Measurements from ENCODE around the gene CACNB4. TPM values are rescaled to one million over a fixed set of nuclear protein-coding genes. Genes with fewer than 3 reads are reported as not detected.

The CACNB4 gene
- total RNA-seq, 2 experiments from 2014 or later = 0.06 to 0.76 TPM

DNA sequence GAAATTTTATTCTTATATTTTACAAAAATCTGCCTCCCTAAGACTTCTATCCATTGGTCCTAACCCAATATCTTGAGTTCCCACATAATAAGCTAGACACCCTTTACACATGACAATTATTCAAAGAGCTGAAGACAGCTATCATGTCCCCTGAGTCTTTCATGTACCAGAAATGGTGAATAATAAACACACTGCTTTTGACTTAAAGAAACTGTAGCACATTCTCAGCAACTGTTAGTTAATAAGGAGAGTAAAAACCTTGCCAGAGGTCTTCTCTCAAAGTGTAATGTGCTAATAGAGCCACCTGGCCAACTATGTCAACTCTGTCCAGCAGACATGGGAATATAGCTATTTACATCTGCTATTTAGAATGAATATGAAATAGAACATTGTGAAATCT lies 160.9 kb downstream of the CACNB4 start:
- ChIA-PET CTCF (ENCODE audit: unreplicated experiment) (no interaction called here), POLR2A (no interaction called here)
- BruUV-seq (replicated peaks) = no TSS peak
- Histone ChIP-seq H4K20me1 (ENCODE audit: insufficient read depth, low read length) (no peaks in the 10 kb centered on the region), H3K79me2 (ENCODE audit: insufficient read depth, low read depth, low read length) (no peaks in the 10 kb centered on the region), H3K4me2 (ENCODE audit: low read length) (no peak overlapping the region), H2AFZ (ENCODE audit: low read length) (no peak overlapping the region), H3K4me3 (ENCODE audit: low read depth, low read length, poor library complexity, severe bottlenecking) (no peak overlapping the region), H3K27ac (ENCODE audit: low read depth, low read length, poor library complexity, severe bottlenecking) (no peak overlapping the region), H3K9me2 (ENCODE audit: insufficient read depth, low read length) (no peaks in the 10 kb centered on the region), H3K36me3 (ENCODE audit: insufficient read depth, low read length) (no peaks in the 10 kb centered on the region), H3K4me1 (ENCODE audit: insufficient read depth, low read length, poor library complexity, severe bottlenecking) (no peaks in the 10 kb centered on the region), H3K9me3 (ENCODE audit: low read length) (no peaks in the 10 kb centered on the region)
- intact Hi-C loops (cut with micrococcal nuclease; ENCODE audit: unreplicated experiment) = no loop called here
- DNase-seq (ENCODE audit: low spot score) = no peak
- no peak for TF ChIP-seq EZH2phosphoT487 (IDR thresholded peaks at IDR 0.05; ENCODE audit: borderline replicate concordance, low read depth, low read length)
- TF ChIP-seq, protein P1, sequence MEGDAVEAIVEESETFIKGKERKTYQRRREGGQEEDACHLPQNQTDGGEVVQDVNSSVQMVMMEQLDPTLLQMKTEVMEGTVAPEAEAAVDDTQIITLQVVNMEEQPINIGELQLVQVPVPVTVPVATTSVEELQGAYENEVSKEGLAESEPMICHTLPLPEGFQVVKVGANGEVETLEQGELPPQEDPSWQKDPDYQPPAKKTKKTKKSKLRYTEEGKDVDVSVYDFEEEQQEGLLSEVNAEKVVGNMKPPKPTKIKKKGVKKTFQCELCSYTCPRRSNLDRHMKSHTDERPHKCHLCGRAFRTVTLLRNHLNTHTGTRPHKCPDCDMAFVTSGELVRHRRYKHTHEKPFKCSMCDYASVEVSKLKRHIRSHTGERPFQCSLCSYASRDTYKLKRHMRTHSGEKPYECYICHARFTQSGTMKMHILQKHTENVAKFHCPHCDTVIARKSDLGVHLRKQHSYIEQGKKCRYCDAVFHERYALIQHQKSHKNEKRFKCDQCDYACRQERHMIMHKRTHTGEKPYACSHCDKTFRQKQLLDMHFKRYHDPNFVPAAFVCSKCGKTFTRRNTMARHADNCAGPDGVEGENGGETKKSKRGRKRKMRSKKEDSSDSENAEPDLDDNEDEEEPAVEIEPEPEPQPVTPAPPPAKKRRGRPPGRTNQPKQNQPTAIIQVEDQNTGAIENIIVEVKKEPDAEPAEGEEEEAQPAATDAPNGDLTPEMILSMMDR (conservative IDR thresholded peaks at IDR 0.05; ENCODE audit: low read length) = no peak

DNA sequence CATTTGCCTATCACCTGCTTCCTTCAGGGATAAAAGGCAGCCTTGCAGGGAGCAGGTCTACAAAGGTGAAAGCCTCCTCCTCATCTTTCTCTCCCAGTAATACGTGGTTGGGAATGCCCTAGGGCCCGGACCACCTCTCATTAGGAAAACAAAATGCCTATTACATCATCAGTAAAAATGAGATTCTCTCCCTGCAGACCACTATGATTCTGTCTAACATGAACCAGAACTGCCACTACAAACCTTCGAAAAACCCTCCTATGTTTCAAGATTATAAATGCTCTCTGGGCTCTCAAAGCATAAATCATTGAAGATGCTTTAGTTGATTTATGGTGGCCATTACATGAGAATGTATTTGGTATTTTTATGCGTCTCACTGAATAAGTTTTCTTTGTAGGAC lies 162.2 kb downstream of the CACNB4 start:
- Histone ChIP-seq H3K9me3 (ENCODE audit: low read length) (no peaks in the 10 kb centered on the region), H3K9me2 (ENCODE audit: insufficient read depth, low read length) (no peaks in the 10 kb centered on the region), H3K4me2 (ENCODE audit: low read length) (no peak overlapping the region), H3K4me3 (ENCODE audit: low read depth, low read length, poor library complexity, severe bottlenecking) (no peak overlapping the region), H4K20me1 (ENCODE audit: insufficient read depth, low read length) (no peaks in the 10 kb centered on the region), H3K27ac (ENCODE audit: low read depth, low read length, poor library complexity, severe bottlenecking) (no peak overlapping the region), H2AFZ (ENCODE audit: low read length) (no peak overlapping the region), H3K79me2 (ENCODE audit: insufficient read depth, low read depth, low read length) (no peaks in the 10 kb centered on the region), H3K4me1 (ENCODE audit: insufficient read depth, low read length, poor library complexity, severe bottlenecking) (no peaks in the 10 kb centered on the region), H3K36me3 (ENCODE audit: insufficient read depth, low read length) (no peaks in the 10 kb centered on the region)
- ChIA-PET CTCF (ENCODE audit: unreplicated experiment) (no interaction called here), POLR2A (no interaction called here)
- intact Hi-C loops (cut with micrococcal nuclease; ENCODE audit: unreplicated experiment) = no loop called here
- DNase-seq (ENCODE audit: low spot score) = no peak
- TF ChIP-seq, protein P1 (conservative IDR thresholded peaks at IDR 0.05; ENCODE audit: low read length) = no peak
- TF ChIP-seq EZH2phosphoT487 (IDR thresholded peaks at IDR 0.05; ENCODE audit: borderline replicate concordance, low read depth, low read length) = no peak
- no TSS peak for BruUV-seq (replicated peaks)

DNA sequence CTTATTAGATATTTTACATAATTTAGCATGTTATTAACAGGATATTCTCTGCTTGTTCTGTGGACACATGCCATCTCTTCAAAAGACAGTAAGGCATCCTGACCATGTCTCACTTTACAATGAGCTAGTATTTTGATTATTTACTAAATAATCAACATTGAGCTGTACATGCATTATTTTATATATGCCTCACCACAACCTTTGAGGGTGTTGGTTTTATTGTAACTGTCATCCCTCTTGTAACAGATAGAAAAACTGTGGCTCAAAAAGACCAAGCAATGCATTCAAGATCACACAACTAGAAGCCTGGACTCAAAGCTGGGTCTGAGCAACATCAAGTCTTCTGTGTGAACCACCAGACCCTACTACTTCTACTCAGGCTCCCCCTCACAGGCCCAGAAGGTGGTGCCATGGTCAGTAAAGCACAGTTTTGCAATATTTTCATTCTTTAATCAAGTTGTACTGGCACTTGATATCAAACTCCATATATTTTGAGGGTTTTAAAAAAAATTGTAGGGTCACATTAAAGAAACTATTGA lies 165.5 kb downstream of the CACNB4 start:
- Histone ChIP-seq H3K4me3 (ENCODE audit: low read depth, low read length, poor library complexity, severe bottlenecking) (no peak overlapping the region), H3K36me3 (ENCODE audit: insufficient read depth, low read length) (no peaks in the 10 kb centered on the region), H3K4me1 (ENCODE audit: insufficient read depth, low read length, poor library complexity, severe bottlenecking) (no peaks in the 10 kb centered on the region), H3K9me3 (ENCODE audit: low read length) (no peaks in the 10 kb centered on the region), H3K79me2 (ENCODE audit: insufficient read depth, low read depth, low read length) (no peaks in the 10 kb centered on the region), H3K4me2 (ENCODE audit: low read length) (no peak overlapping the region), H2AFZ (ENCODE audit: low read length) (no peak overlapping the region), H3K9me2 (ENCODE audit: insufficient read depth, low read length) (no peaks in the 10 kb centered on the region), H3K27ac (ENCODE audit: low read depth, low read length, poor library complexity, severe bottlenecking) (no peak overlapping the region), H4K20me1 (ENCODE audit: insufficient read depth, low read length) (no peaks in the 10 kb centered on the region)
- intact Hi-C loops (cut with micrococcal nuclease; ENCODE audit: unreplicated experiment) = no loop called here
- CTCF ChIA-PET (ENCODE audit: unreplicated experiment) = no interaction called here
- TF ChIP-seq EZH2phosphoT487 (IDR thresholded peaks at IDR 0.05; ENCODE audit: borderline replicate concordance, low read depth, low read length) = no peak
- TF ChIP-seq, protein P1 (conservative IDR thresholded peaks at IDR 0.05; ENCODE audit: low read length) = no peak
- POLR2A ChIA-PET = interaction anchor here (0.7 to 1.3 kb wide), 4 partner anchors 9 to 913 kb away, joined by 3 to 5 read pairs (median 3); no protein-coding TSS in a partner anchor
- no peak for DNase-seq (ENCODE audit: low spot score)
- no TSS peak for BruUV-seq (replicated peaks)

Data from OCI-LY7 (cell line).